Nephron progenitor cell (in vitro differentiated cells): ENCODE measurements around the gene PLK5.

Source experiments
- DNase-seq: peaks from one replicate; pipeline ENCODE4 v3.0.0; 2021
- H3K27ac Mint-ChIP-seq: 2 replicates; pipeline ENCODE4 v1.8.0; 2021; ENCODE audit warnings: mild to moderate bottlenecking, moderate library complexity, mixed read lengths
- H3K27me3 Mint-ChIP-seq: 2 replicates; pipeline ENCODE4 v1.8.0; 2021; ENCODE audit warnings: mild to moderate bottlenecking, low read depth, mixed read lengths; ENCODE audit not compliant: poor library complexity
- H3K36me3 Mint-ChIP-seq: 2 replicates; pipeline ENCODE4 v1.8.0; 2021; ENCODE audit warnings: low read depth, mixed read lengths
- H3K4me1 Mint-ChIP-seq: 2 replicates; pipeline ENCODE4 v1.8.0; 2021; ENCODE audit warnings: mixed read lengths
- H3K4me3 Mint-ChIP-seq: 2 replicates; pipeline ENCODE4 v1.8.0; 2021; ENCODE audit warnings: mild to moderate bottlenecking, moderate library complexity, mixed read lengths
- H3K9me3 Mint-ChIP-seq: 2 replicates; pipeline ENCODE4 v1.8.0; 2021; ENCODE audit warnings: mild to moderate bottlenecking, moderate library complexity, mixed read lengths
- CTCF ChIP-seq: fragments of 200-600 bp; sonication (generic); IDR thresholded peaks from 2 replicates; pipeline ENCODE4 v1.5.0; 2021; ENCODE audit warnings: antibody characterized with exemption

Gene PLK5

GRCh38 chr19:1486720-1487575 is 36.9 kb upstream of the PLK5 start:
- TF ChIP-seq CTCF, result no peak
- H3K4me3 Mint-ChIP-seq, result no peak overlapping the region
- no peaks in the 10 kb centered on the region for H3K36me3 Mint-ChIP-seq
- H3K27me3 Mint-ChIP-seq, result peaks cover 5% of the 10 kb centered on the region
- no peak for DNase-seq
- H3K27ac Mint-ChIP-seq, result no peak overlapping the region
- H3K9me3 Mint-ChIP-seq, result no peaks in the 10 kb centered on the region
- H3K4me1 Mint-ChIP-seq, result peaks cover 10% of the 10 kb centered on the region

GRCh38 chr19:1487576-1488281 is 36.1 kb upstream of the PLK5 start:
- no peaks in the 10 kb centered on the region for H3K9me3 Mint-ChIP-seq
- H3K36me3 Mint-ChIP-seq, result no peaks in the 10 kb centered on the region
- DNase-seq, result no peak
- peaks cover 13% of the 10 kb centered on the region for H3K27me3 Mint-ChIP-seq
- H3K4me1 Mint-ChIP-seq, result peaks cover 11% of the 10 kb centered on the region
- TF ChIP-seq CTCF, result no peak
- no peak overlapping the region for H3K4me3 Mint-ChIP-seq
- no peak overlapping the region for H3K27ac Mint-ChIP-seq

- no peaks in the 10 kb centered on the region for H3K9me3 Mint-ChIP-seq
- no peak overlapping the region for H3K4me3 Mint-ChIP-seq
- peaks cover 11% of the 10 kb centered on the region for H3K4me1 Mint-ChIP-seq
- no peak for DNase-seq
- peaks cover 18% of the 10 kb centered on the region for H3K27me3 Mint-ChIP-seq
- H3K36me3 Mint-ChIP-seq, result no peaks in the 10 kb centered on the region
- TF ChIP-seq CTCF, result no peak
- no peak overlapping the region for H3K27ac Mint-ChIP-seq
These were observed 35.6 kb upstream of the PLK5 start for GRCh38 chr19:1488282-1488601.

GRCh38 chr19:1489463-1490310 is 34.2 kb upstream of the PLK5 start:
- DNase-seq, result no peak
- Mint-ChIP-seq H3K4me3 (peak overlapping the region; percentile 70), H3K27me3 (peaks cover 32% of the 10 kb centered on the region), H3K27ac (peak overlapping the region; percentile 72), H3K36me3 (no peaks in the 10 kb centered on the region), H3K4me1 (peaks cover 11% of the 10 kb centered on the region), H3K9me3 (no peaks in the 10 kb centered on the region)
- TF ChIP-seq CTCF, result no peak

GRCh38 chr19:1490311-1491113 is 33.4 kb upstream of the PLK5 start, which contains the start of gene PCSK4:
Gene PCSK4, minus strand, starts transcription at chr19:1490350. Its CDS starts 4 bp downstream, at chr19:1490346.
- Mint-ChIP-seq H3K9me3 (no peaks in the 10 kb centered on the region), H3K4me3 (peak within 1 kb of the TSS; percentile 86), H3K4me1 (peaks cover 11% of the 10 kb centered on the region), H3K36me3 (no peaks in the 10 kb centered on the region), H3K27ac (peak within 1 kb of the TSS; percentile 99), H3K27me3 (peaks cover 39% of the 10 kb centered on the region)
- no peak for TF ChIP-seq CTCF
- DNase-seq, result peak; percentile 98
